ENCODE measurements around the gene FSTL5. TPM values are rescaled to one million over a fixed set of nuclear protein-coding genes. Genes with fewer than 3 reads are reported as not detected.

The FSTL5 gene
- total and polyA plus RNA-seq, 2 of the 13 experiments (the other 11 are each of a cell fraction or from before 2014, with no cell fraction given): 0.03 to 0.07 TPM

GRCh38 chr4:162115333-162115732 is 48.5 kb downstream of the FSTL5 start (continued):
- TF ChIP-seq, protein P1, sequence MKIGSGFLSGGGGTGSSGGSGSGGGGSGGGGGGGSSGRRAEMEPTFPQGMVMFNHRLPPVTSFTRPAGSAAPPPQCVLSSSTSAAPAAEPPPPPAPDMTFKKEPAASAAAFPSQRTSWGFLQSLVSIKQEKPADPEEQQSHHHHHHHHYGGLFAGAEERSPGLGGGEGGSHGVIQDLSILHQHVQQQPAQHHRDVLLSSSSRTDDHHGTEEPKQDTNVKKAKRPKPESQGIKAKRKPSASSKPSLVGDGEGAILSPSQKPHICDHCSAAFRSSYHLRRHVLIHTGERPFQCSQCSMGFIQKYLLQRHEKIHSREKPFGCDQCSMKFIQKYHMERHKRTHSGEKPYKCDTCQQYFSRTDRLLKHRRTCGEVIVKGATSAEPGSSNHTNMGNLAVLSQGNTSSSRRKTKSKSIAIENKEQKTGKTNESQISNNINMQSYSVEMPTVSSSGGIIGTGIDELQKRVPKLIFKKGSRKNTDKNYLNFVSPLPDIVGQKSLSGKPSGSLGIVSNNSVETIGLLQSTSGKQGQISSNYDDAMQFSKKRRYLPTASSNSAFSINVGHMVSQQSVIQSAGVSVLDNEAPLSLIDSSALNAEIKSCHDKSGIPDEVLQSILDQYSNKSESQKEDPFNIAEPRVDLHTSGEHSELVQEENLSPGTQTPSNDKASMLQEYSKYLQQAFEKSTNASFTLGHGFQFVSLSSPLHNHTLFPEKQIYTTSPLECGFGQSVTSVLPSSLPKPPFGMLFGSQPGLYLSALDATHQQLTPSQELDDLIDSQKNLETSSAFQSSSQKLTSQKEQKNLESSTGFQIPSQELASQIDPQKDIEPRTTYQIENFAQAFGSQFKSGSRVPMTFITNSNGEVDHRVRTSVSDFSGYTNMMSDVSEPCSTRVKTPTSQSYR (CRISPR knock-in tag; IDR thresholded peaks at IDR 0.05; ENCODE audit: borderline replicate concordance): no peak
- no peak for TF ChIP-seq ZXDC (CRISPR knock-in tag; IDR thresholded peaks at IDR 0.05)
- no peak for TF ChIP-seq CREB3 (CRISPR knock-in tag; IDR thresholded peaks at IDR 0.05)
- TF ChIP-seq, protein P2, sequence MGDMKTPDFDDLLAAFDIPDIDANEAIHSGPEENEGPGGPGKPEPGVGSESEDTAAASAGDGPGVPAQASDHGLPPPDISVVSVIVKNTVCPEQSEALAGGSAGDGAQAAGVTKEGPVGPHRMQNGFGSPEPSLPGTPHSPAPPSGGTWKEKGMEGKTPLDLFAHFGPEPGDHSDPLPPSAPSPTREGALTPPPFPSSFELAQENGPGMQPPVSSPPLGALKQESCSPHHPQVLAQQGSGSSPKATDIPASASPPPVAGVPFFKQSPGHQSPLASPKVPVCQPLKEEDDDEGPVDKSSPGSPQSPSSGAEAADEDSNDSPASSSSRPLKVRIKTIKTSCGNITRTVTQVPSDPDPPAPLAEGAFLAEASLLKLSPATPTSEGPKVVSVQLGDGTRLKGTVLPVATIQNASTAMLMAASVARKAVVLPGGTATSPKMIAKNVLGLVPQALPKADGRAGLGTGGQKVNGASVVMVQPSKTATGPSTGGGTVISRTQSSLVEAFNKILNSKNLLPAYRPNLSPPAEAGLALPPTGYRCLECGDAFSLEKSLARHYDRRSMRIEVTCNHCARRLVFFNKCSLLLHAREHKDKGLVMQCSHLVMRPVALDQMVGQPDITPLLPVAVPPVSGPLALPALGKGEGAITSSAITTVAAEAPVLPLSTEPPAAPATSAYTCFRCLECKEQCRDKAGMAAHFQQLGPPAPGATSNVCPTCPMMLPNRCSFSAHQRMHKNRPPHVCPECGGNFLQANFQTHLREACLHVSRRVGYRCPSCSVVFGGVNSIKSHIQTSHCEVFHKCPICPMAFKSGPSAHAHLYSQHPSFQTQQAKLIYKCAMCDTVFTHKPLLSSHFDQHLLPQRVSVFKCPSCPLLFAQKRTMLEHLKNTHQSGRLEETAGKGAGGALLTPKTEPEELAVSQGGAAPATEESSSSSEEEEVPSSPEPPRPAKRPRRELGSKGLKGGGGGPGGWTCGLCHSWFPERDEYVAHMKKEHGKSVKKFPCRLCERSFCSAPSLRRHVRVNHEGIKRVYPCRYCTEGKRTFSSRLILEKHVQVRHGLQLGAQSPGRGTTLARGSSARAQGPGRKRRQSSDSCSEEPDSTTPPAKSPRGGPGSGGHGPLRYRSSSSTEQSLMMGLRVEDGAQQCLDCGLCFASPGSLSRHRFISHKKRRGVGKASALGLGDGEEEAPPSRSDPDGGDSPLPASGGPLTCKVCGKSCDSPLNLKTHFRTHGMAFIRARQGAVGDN (CRISPR knock-in tag; IDR thresholded peaks at IDR 0.05): no peak
- no peak for TF ChIP-seq SMAD9 (CRISPR knock-in tag; IDR thresholded peaks at IDR 0.05)
- TF ChIP-seq ZNF530 (CRISPR knock-in tag; IDR thresholded peaks at IDR 0.05; ENCODE audit: low read depth): no peak
- TF ChIP-seq SATB2 (CRISPR knock-in tag; IDR thresholded peaks at IDR 0.05): no peak
